ENCODE data around the gene RPIA.
A peak's percentile ranks its signal among the peaks of the same experiment; 100 is the strongest.

The RPIA gene

GRCh38 chr2:88684519-88684918 is 7.0 kb upstream of the RPIA start:
- DNase-seq (ENCODE audit: low read depth in 2 of 3, low spot score in 2 of 3): no peak

GRCh38 chr2:88686320-88686719 is 5.2 kb upstream of the RPIA start:
- no peak for DNase-seq (ENCODE audit: low read depth in 2 of 3, low spot score in 2 of 3)

- DNase-seq (ENCODE audit: low read depth in 2 of 3, low spot score in 2 of 3): no peak
Observed at GRCh38 chr2:88687384-88687783, 4.1 kb upstream of the RPIA start.

- peak in 2 of 3 experiments; percentile 12 to 28 for DNase-seq (ENCODE audit: low read depth in 2 of 3, low spot score in 2 of 3)
Observed at GRCh38 chr2:88690591-88691338, 708 bp upstream of the RPIA start.

- DNase-seq (ENCODE audit: low read depth in 2 of 3, low spot score in 2 of 3): peak in 2 of 3 experiments; percentile 9 to 13
Observed at GRCh38 chr2:88692187-88692586, 714 bp downstream of the RPIA start.

GRCh38 chr2:88693911-88694414 is 2.5 kb downstream of the RPIA start:
- no peak for DNase-seq (ENCODE audit: low read depth in 2 of 3, low spot score in 2 of 3)

GRCh38 chr2:88696611-88697010 is 5.1 kb downstream of the RPIA start:
- no peak for DNase-seq (ENCODE audit: low read depth in 2 of 3, low spot score in 2 of 3)

GRCh38 chr2:88697370-88698026 is 6.0 kb downstream of the RPIA start:
- DNase-seq (ENCODE audit: low read depth in 2 of 3, low spot score in 2 of 3): no peak

- DNase-seq (ENCODE audit: low read depth in 2 of 3, low spot score in 2 of 3): no peak
Observed at GRCh38 chr2:88698027-88698413, 6.5 kb downstream of the RPIA start.

GRCh38 chr2:88698498-88699233 is 7.2 kb downstream of the RPIA start:
- no peak for DNase-seq (ENCODE audit: low read depth in 2 of 3, low spot score in 2 of 3)

GRCh38 chr2:88707003-88707402 is 15.5 kb downstream of the RPIA start:
- DNase-seq (ENCODE audit: low read depth in 2 of 3, low spot score in 2 of 3): no peak

- DNase-seq (ENCODE audit: low read depth in 2 of 3, low spot score in 2 of 3): no peak
Observed at GRCh38 chr2:88709181-88709631, 17.7 kb downstream of the RPIA start.

GRCh38 chr2:88711289-88711688 is 19.8 kb downstream of the RPIA start:
- no peak for DNase-seq (ENCODE audit: low read depth in 2 of 3, low spot score in 2 of 3)

- no peak for DNase-seq (ENCODE audit: low read depth in 2 of 3, low spot score in 2 of 3)
Observed at GRCh38 chr2:88711897-88712296, 20.4 kb downstream of the RPIA start.

- no peak for DNase-seq (ENCODE audit: low read depth in 2 of 3, low spot score in 2 of 3)
Observed at GRCh38 chr2:88713408-88713807, 21.9 kb downstream of the RPIA start.

GRCh38 chr2:88714667-88715066 is 23.2 kb downstream of the RPIA start:
- DNase-seq (ENCODE audit: low read depth in 2 of 3, low spot score in 2 of 3): no peak

GRCh38 chr2:88720399-88720798 is 28.9 kb downstream of the RPIA start:
- no peak for DNase-seq (ENCODE audit: low read depth in 2 of 3, low spot score in 2 of 3)

- DNase-seq (ENCODE audit: low read depth in 2 of 3, low spot score in 2 of 3): no peak
Observed at GRCh38 chr2:88721268-88721667, 29.8 kb downstream of the RPIA start.

GRCh38 chr2:88724643-88725332 is 33.3 kb downstream of the RPIA start:
- no peak for DNase-seq (ENCODE audit: low read depth in 2 of 3, low spot score in 2 of 3)

- DNase-seq (ENCODE audit: low read depth in 2 of 3, low spot score in 2 of 3): no peak
Observed at GRCh38 chr2:88729061-88729745, 37.7 kb downstream of the RPIA start.

Measured in activated CD8-positive, alpha-beta memory T cell treated with anti-CD3 and anti-CD28 coated beads for 48 hours (primary cell).